K562 (cell line): ENCODE data around the gene ARHGAP4. TPM values are rescaled to one million over a fixed set of nuclear protein-coding genes. Genes with fewer than 3 reads are reported as not detected.
A peak's percentile ranks its signal among the peaks of the same experiment; 100 is the strongest.

Experiments
- ARID2 ChIP-seq: fragments of 450-650 bp; IDR thresholded peaks from 2 replicates; pipeline ENCODE4 v1.6.1; 2017; ENCODE audit warnings: antibody characterized with exemption, mild to moderate bottlenecking
- BRD4 ChIP-seq: fragments of 200-600 bp; sonication (generic); IDR thresholded peaks from 2 replicates; pipeline ENCODE4 v1.6.1; 2017; ENCODE audit warnings: inconsistent platforms
- CHD4 ChIP-seq: fragments of 200-600 bp; sonication (generic); IDR thresholded peaks from 3 replicates; pipeline ENCODE4 v1.6.1; 2012; ENCODE audit warnings: low read depth, mild to moderate bottlenecking, mixed read lengths, low read length, inconsistent platforms; ENCODE audit not compliant: insufficient read depth, insufficient replicate concordance, poor library complexity, severe bottlenecking
- CXXC5 ChIP-seq: fragments of 250-450 bp; sonication (Bioruptor Pico); IDR thresholded peaks from 2 replicates; pipeline ENCODE4 v1.8.0; 2022; ENCODE audit warnings: inconsistent platforms, mild to moderate bottlenecking, moderate library complexity
- ELF2 ChIP-seq: fragments of 250-450 bp; sonication (Bioruptor Pico); IDR thresholded peaks from 2 replicates; pipeline ENCODE4 v1.5.0; 2021; ENCODE audit warnings: mild to moderate bottlenecking
- HNRNPLL ChIP-seq: fragments of 200-400 bp; formaldehyde crosslinking; IDR thresholded peaks from 2 replicates; pipeline ENCODE4 v1.6.1; 2017; ENCODE audit warnings: low read length, low read depth, mild to moderate bottlenecking; ENCODE audit not compliant: poor library complexity, severe bottlenecking
- MTA1 ChIP-seq: fragments of 450-650 bp; IDR thresholded peaks from 2 replicates; pipeline ENCODE4 v1.6.1; 2017; ENCODE audit warnings: borderline replicate concordance
- NFYB ChIP-seq: IDR thresholded peaks from 2 replicates; pipeline ENCODE4 v1.6.1; 2011; ENCODE audit warnings: mild to moderate bottlenecking, moderate library complexity; ENCODE audit not compliant: insufficient read length; ENCODE audit errors: extremely low read depth
- OTX1 ChIP-seq: fragments of 450-650 bp; formaldehyde crosslinking; IDR thresholded peaks from 2 replicates; pipeline ENCODE4 v1.4.0; 2022; ENCODE audit warnings: mild to moderate bottlenecking
- PTTG1 ChIP-seq: fragments of 450-650 bp; IDR thresholded peaks from 2 replicates; pipeline ENCODE4 v1.6.1; 2016; ENCODE audit warnings: low read depth, mild to moderate bottlenecking, missing genetic modification characterization, missing compliant biosample characterization
- RBM39 ChIP-seq: fragments of 200-400 bp; formaldehyde crosslinking; optimal IDR thresholded peaks from 2 replicates; pipeline ENCODE3; 2018; ENCODE audit warnings: low read depth, low read length
- TAL1 ChIP-seq: fragments of 450-650 bp; IDR thresholded peaks from 2 replicates; pipeline ENCODE4 v1.6.1; 2016; ENCODE audit warnings: mild to moderate bottlenecking
- TCF3 ChIP-seq: sonication (generic); formaldehyde crosslinking; IDR thresholded peaks from 2 replicates; pipeline ENCODE4 v1.4.0; 2020; ENCODE audit warnings: mild to moderate bottlenecking, missing genetic modification reagents
- ZFPM2 ChIP-seq: fragments of 250-450 bp; sonication (Bioruptor Pico); IDR thresholded peaks from 2 replicates; pipeline ENCODE4 v1.5.1; 2022; ENCODE audit warnings: mild to moderate bottlenecking
- ZNF124 ChIP-seq: sonication (generic); formaldehyde crosslinking; IDR thresholded peaks from 2 replicates; pipeline ENCODE4 v1.8.1; 2022; ENCODE audit warnings: missing genetic modification reagents
- ZNF133 ChIP-seq: fragments of 250-450 bp; sonication (Bioruptor Pico); IDR thresholded peaks from 2 replicates; pipeline ENCODE4 v1.4.0; 2020; ENCODE audit warnings: mild to moderate bottlenecking
- ZNF217 ChIP-seq: sonication (generic); formaldehyde crosslinking; IDR thresholded peaks from 2 replicates; pipeline ENCODE4 v1.8.0; 2022; ENCODE audit warnings: mild to moderate bottlenecking, missing genetic modification reagents
- ZNF324 ChIP-seq: fragments of 250-450 bp; sonication (Bioruptor Pico); IDR thresholded peaks from 2 replicates; pipeline ENCODE4 v1.4.0; 2020; ENCODE audit warnings: mild to moderate bottlenecking
- ZNF444 ChIP-seq: fragments of 250-450 bp; sonication (Bioruptor Pico); IDR thresholded peaks from 2 replicates; pipeline ENCODE4 v1.4.0; 2020; ENCODE audit warnings: mild to moderate bottlenecking, moderate library complexity
- ZNF507 ChIP-seq: conservative IDR thresholded peaks from 2 replicates; pipeline ENCODE4 v1.6.1; 2017; ENCODE audit warnings: missing genetic modification characterization, missing compliant biosample characterization
- polyA plus RNA-seq, 8 experiments: library from polyadenylated mRNA; depleted of rRNA in 4 of 8; stranded (reverse) in 5 of 8; unstranded in 3 of 8; fragments of >200 nt; fragmentation: Nextera tagmentation in 2 of 8; fragmentation: Illumina TruSeq in 1 of 8; extraction: Ambion mirVana in 2 of 8; extraction: Trizol in 1 of 8; gene quantifications; 2 replicates each; pipeline versions ENCODE4 v1.2.1 to v1.2.3, GENCODE V29; 2011 to 2014; ENCODE audit warnings: inconsistent platforms in 1 of 8, missing spikeins in 1 of 8
- total RNA-seq, 7 experiments: library from RNA; depleted of rRNA in 6 of 7; stranded (reverse); fragments of >200 nt in 6 of 7; fragmentation: Illumina TruSeq in 2 of 7; extraction: Trizol in 2 of 7; gene quantifications; 2 replicates each; pipeline versions ENCODE4 v1.2.1 to v1.2.3, GENCODE V29; 2011 to 2021; ENCODE audit warnings: low replicate concordance in 1 of 7
- TF ChIP-seq, protein P1 (sequence below): fragments of 250-450 bp; sonication (Bioruptor Pico); IDR thresholded peaks from 2 replicates; pipeline ENCODE4 v1.8.0; 2022; ENCODE audit warnings: inconsistent platforms, mild to moderate bottlenecking, moderate library complexity, borderline replicate concordance
- TF ChIP-seq, protein P2 (sequence below): sonication (generic); formaldehyde crosslinking; IDR thresholded peaks from 2 replicates; pipeline ENCODE4 v1.8.0; 2022; ENCODE audit warnings: mild to moderate bottlenecking, low read depth, missing genetic modification reagents
- TF ChIP-seq, protein P3 (sequence below): fragments of 250-450 bp; sonication (Bioruptor Pico); IDR thresholded peaks from 2 replicates; pipeline ENCODE4 v1.5.0; 2020; ENCODE audit warnings: mild to moderate bottlenecking, borderline replicate concordance
- TF ChIP-seq, protein P4 (sequence below): fragments of 450-650 bp; formaldehyde crosslinking; IDR thresholded peaks from 2 replicates; pipeline ENCODE4 v1.4.0; 2022; ENCODE audit warnings: missing genetic modification characterization

Gene ARHGAP4
- total and polyA plus RNA-seq, 9 of the 15 experiments (the other 6 are each of a cell fraction or from before 2014, with no cell fraction given): 0.30 to 81.8 (median 13.5) TPM

DNA sequence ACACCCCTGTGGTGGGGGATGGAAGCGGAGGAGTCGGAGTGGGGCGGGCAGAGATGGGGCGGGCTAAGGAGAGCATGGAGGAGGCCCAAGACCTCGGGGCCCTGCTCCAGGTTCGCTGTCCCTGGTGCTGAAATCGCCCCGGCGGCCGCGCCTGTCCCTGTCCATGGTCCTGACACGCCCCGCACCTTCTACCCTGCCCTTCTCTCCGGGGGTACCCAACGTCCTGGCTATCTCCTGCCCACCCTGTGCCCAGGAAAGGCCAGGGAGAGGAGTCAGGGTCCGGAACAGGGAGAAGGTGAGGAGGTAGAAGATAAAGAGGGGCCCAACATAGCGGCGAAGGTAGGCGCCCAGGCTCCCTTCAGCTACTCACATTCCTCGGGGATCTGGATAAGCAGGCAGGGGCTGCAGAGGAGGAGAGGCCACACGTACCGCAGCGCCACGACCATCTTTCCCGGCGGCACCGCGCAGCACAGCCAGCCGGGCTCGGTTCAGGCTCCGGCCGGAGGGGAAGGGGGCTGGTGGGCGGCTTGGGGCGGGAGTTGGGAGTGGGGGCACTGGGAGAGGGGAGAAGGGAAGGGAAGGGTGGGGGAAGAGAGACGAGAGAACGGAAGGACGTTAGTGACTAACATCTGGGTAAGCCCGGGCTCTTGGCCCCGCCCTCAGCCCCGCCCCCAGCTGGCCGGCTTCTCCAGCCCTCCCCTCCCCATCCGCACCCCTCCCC is 50.5 kb downstream of the ARHGAP4 start (continued):
- no peak for TF ChIP-seq NFYB
- no peak for TF ChIP-seq RBM39
- no peak for TF ChIP-seq OTX1
- TF ChIP-seq ZNF124 (CRISPR knock-in tag): peak; percentile 94; the same call in 1 of the 2 replicates
- TF ChIP-seq ZNF217 (CRISPR knock-in tag): peak; percentile 89; the same call in 1 of the 2 replicates
- no peak for TF ChIP-seq TAL1
- TF ChIP-seq ZNF507 (tag): no peak
- no peak for TF ChIP-seq PTTG1 (tag)
- no peak for TF ChIP-seq ZNF444 (CRISPR knock-in tag)
- no peak for TF ChIP-seq ZFPM2 (CRISPR knock-in tag)
- TF ChIP-seq TCF3 (CRISPR knock-in tag): peak; percentile 71
- TF ChIP-seq ZNF133: no peak
- TF ChIP-seq, protein P1, sequence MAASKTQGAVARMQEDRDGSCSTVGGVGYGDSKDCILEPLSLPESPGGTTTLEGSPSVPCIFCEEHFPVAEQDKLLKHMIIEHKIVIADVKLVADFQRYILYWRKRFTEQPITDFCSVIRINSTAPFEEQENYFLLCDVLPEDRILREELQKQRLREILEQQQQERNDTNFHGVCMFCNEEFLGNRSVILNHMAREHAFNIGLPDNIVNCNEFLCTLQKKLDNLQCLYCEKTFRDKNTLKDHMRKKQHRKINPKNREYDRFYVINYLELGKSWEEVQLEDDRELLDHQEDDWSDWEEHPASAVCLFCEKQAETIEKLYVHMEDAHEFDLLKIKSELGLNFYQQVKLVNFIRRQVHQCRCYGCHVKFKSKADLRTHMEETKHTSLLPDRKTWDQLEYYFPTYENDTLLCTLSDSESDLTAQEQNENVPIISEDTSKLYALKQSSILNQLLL (CRISPR knock-in tag): no peak
- no peak for TF ChIP-seq BRD4
- TF ChIP-seq, protein P2, sequence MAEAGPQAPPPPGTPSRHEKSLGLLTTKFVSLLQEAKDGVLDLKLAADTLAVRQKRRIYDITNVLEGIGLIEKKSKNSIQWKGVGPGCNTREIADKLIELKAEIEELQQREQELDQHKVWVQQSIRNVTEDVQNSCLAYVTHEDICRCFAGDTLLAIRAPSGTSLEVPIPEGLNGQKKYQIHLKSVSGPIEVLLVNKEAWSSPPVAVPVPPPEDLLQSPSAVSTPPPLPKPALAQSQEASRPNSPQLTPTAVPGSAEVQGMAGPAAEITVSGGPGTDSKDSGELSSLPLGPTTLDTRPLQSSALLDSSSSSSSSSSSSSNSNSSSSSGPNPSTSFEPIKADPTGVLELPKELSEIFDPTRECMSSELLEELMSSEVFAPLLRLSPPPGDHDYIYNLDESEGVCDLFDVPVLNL (CRISPR knock-in tag): peak; percentile 96
- no peak for TF ChIP-seq ARID2
- no peak for TF ChIP-seq MTA1
- no peak for TF ChIP-seq ZNF324 (CRISPR knock-in tag)
- TF ChIP-seq ELF2 (CRISPR knock-in tag): no peak
- peak; percentile 81 for TF ChIP-seq CXXC5 (CRISPR knock-in tag)
- TF ChIP-seq, protein P3, sequence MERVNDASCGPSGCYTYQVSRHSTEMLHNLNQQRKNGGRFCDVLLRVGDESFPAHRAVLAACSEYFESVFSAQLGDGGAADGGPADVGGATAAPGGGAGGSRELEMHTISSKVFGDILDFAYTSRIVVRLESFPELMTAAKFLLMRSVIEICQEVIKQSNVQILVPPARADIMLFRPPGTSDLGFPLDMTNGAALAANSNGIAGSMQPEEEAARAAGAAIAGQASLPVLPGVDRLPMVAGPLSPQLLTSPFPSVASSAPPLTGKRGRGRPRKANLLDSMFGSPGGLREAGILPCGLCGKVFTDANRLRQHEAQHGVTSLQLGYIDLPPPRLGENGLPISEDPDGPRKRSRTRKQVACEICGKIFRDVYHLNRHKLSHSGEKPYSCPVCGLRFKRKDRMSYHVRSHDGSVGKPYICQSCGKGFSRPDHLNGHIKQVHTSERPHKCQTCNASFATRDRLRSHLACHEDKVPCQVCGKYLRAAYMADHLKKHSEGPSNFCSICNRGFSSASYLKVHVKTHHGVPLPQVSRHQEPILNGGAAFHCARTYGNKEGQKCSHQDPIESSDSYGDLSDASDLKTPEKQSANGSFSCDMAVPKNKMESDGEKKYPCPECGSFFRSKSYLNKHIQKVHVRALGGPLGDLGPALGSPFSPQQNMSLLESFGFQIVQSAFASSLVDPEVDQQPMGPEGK: no peak
- TF ChIP-seq CHD4: no peak
- no peak for TF ChIP-seq HNRNPLL
- TF ChIP-seq, protein P4, sequence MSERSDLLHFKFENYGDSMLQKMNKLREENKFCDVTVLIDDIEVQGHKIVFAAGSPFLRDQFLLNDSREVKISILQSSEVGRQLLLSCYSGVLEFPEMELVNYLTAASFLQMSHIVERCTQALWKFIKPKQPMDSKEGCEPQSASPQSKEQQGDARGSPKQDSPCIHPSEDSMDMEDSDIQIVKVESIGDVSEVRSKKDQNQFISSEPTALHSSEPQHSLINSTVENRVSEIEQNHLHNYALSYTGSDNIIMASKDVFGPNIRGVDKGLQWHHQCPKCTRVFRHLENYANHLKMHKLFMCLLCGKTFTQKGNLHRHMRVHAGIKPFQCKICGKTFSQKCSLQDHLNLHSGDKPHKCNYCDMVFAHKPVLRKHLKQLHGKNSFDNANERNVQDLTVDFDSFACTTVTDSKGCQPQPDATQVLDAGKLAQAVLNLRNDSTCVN (CRISPR knock-in tag): no peak
